Muscle of back (tissue), 11 donors: ENCODE results near the gene GLYATL1B. TPM values are rescaled to one million over a fixed set of nuclear protein-coding genes. Genes with fewer than 3 reads are reported as not detected.
"Not testable (repeated sequence)": the region's sequence is repeated elsewhere in the genome, so short reads cannot be mapped to it uniquely, and the experiment has no call there.

Experiments
- DNase-seq, 3 donors: peaks; one replicate each; pipeline versions ENCODE4 v3.0.0 to v3.0.0-alpha.2; 2013
- polyA plus RNA-seq, 10 donors: library from polyadenylated mRNA; unstranded; fragments of 120-200 nt; gene quantifications; one replicate each; pipeline ENCODE4 v1.2.1, GENCODE V29; 2013; ENCODE audit not compliant: insufficient read length in 10 of 10

The GLYATL1B gene
- polyA plus RNA-seq, 10 donors = 0.34 TPM; not detected in 9

- not testable (repeated sequence) for DNase-seq
Measured at GRCh38 chr11:59095972-59096575, 10.0 kb downstream of the GLYATL1B start.

GRCh38 chr11:59097113-59097708 lies 11.1 kb downstream of the GLYATL1B start:
- peak; percentile 21 to 67 (median 41) for DNase-seq

GRCh38 chr11:59097938-59098337 lies 11.8 kb downstream of the GLYATL1B start:
- DNase-seq = not testable (repeated sequence)

- peak; percentile 21 to 55 (median 30) for DNase-seq
Measured at GRCh38 chr11:59102259-59102765, 16.2 kb downstream of the GLYATL1B start.

GRCh38 chr11:59106363-59107336 lies 20.5 kb downstream of the GLYATL1B start, which contains the start of gene FAM111B:
Gene FAM111B, plus strand, starts transcription at chr11:59107237. Its CDS starts 2,389 bp downstream, at chr11:59109626.
- DNase-seq = peak; percentile 86 to 94 (median 91)

- peak in 1 of 3 donors; percentile 28 for DNase-seq
Measured at GRCh38 chr11:59107721-59108120, 21.6 kb downstream of the GLYATL1B start.

- no peak for DNase-seq
Measured at GRCh38 chr11:59112494-59112893, 26.4 kb downstream of the GLYATL1B start.

GRCh38 chr11:59114344-59114743 lies 28.2 kb downstream of the GLYATL1B start:
- no peak for DNase-seq

GRCh38 chr11:59115553-59115952 lies 29.4 kb downstream of the GLYATL1B start:
- no peak for DNase-seq

- DNase-seq = no peak
Measured at GRCh38 chr11:59117774-59118173, 31.7 kb downstream of the GLYATL1B start.

GRCh38 chr11:59119826-59120225 lies 33.7 kb downstream of the GLYATL1B start:
- no peak for DNase-seq

- DNase-seq = peak in 2 of 3 donors; percentile 81 to 89
Measured at GRCh38 chr11:59135648-59136461, 49.7 kb downstream of the GLYATL1B start.

- not testable (repeated sequence) for DNase-seq
Measured at GRCh38 chr11:59136551-59136950, 50.4 kb downstream of the GLYATL1B start.

GRCh38 chr11:59137190-59137589 lies 51.1 kb downstream of the GLYATL1B start:
- DNase-seq = no peak

- no peak for DNase-seq
Measured at GRCh38 chr11:59138643-59139042, 52.5 kb downstream of the GLYATL1B start.

GRCh38 chr11:59141191-59141590 lies 55.1 kb downstream of the GLYATL1B start:
- no peak for DNase-seq

- DNase-seq = no peak
Measured at GRCh38 chr11:59141673-59142460, 55.8 kb downstream of the GLYATL1B start.

- peak; percentile 81 to 97 (median 88) for DNase-seq
Measured at GRCh38 chr11:59142530-59143507, 56.7 kb downstream of the GLYATL1B start, which contains the start of gene FAM111A. Gene FAM111A, plus strand, starts transcription at chr11:59142856. Its CDS starts 6,017 bp downstream, at chr11:59148873.

GRCh38 chr11:59144096-59144495 lies 58.0 kb downstream of the GLYATL1B start:
- DNase-seq = no peak
